SU-DHL-6 (cell line): ENCODE data around the gene EIF4E1B.

ENCODE experiments used
- H2AFZ ChIP-seq: fragments of 200-600 bp; sonication (generic); 2 replicates; pipeline ENCODE4 v1.6.1; 2014; ENCODE audit warnings: low read depth, mild to moderate bottlenecking, moderate library complexity, mixed read lengths, antibody characterized with exemption, low read length; ENCODE audit not compliant: severe bottlenecking
- H3F3A ChIP-seq: fragments of 200-600 bp; shearing (Covaris generic); 2 replicates; pipeline ENCODE4 v1.6.0; 2016; ENCODE audit warnings: antibody characterized with exemption, mild to moderate bottlenecking; ENCODE audit not compliant: insufficient read depth
- H3K27ac ChIP-seq: fragments of 200-600 bp; sonication (generic); 2 replicates; pipeline ENCODE4 v1.5.1; 2016; ENCODE audit warnings: low read depth, mild to moderate bottlenecking, low read length, moderate library complexity, mixed read lengths
- H3K27me3 ChIP-seq: fragments of 200-600 bp; sonication (generic), shearing (Covaris generic); 2 replicates; pipeline ENCODE4 v1.6.0; 2014; ENCODE audit warnings: mild to moderate bottlenecking, low read length
- H3K36me3 ChIP-seq: fragments of 200-600 bp; sonication (generic); 2 replicates; pipeline ENCODE4 v1.6.1; 2014; ENCODE audit warnings: mild to moderate bottlenecking, low read length, mixed read lengths
- H3K4me2 ChIP-seq: fragments of 300-600, 200-600 bp; shearing (Covaris generic), sonication (generic); 2 replicates; pipeline ENCODE4 v1.6.0; 2014; ENCODE audit warnings: low read length, low read depth, mild to moderate bottlenecking; ENCODE audit not compliant: poor library complexity, severe bottlenecking
- H3K4me3 ChIP-seq: fragments of 200-600 bp; sonication (generic); 2 replicates; pipeline ENCODE4 v1.5.1; 2014; ENCODE audit warnings: antibody characterized with exemption, low read length, mild to moderate bottlenecking, mixed read lengths; ENCODE audit not compliant: insufficient read depth, poor library complexity, severe bottlenecking
- H3K79me2 ChIP-seq: fragments of 200-600 bp; sonication (generic); 2 replicates; pipeline ENCODE4 v1.6.1; 2014; ENCODE audit warnings: mild to moderate bottlenecking, low read length, moderate library complexity; ENCODE audit not compliant: insufficient read depth
- H3K9ac ChIP-seq: fragments of 200-600 bp; sonication (generic); 2 replicates; pipeline ENCODE4 v1.7.0; 2014; ENCODE audit warnings: mild to moderate bottlenecking, low read length
- H3K9me2 ChIP-seq: fragments of 200-600 bp; sonication (generic); replicated peaks from 2 replicates; pipeline ENCODE4 v1.6.1; 2014; ENCODE audit warnings: low read length; ENCODE audit not compliant: insufficient read depth
- H3K9me3 ChIP-seq: fragments of 200-600 bp; sonication (generic); 2 replicates; pipeline ENCODE4 v1.6.1; 2014; ENCODE audit warnings: low read length, mixed read lengths; ENCODE audit not compliant: insufficient read depth
- H4K20me1 ChIP-seq: fragments of 200-600 bp; sonication (generic); 2 replicates; pipeline ENCODE4 v1.6.1; 2014; ENCODE audit warnings: low read depth, mild to moderate bottlenecking, antibody characterized with exemption, low read length, moderate library complexity, mixed read lengths
- EZH2phosphoT487 ChIP-seq: fragments of 200-600 bp; sonication (generic), shearing (Covaris generic); conservative IDR thresholded peaks from 2 replicates; pipeline ENCODE4 v1.6.1; 2018; ENCODE audit warnings: mild to moderate bottlenecking, antibody characterized with exemption, low read length, moderate library complexity, mixed read lengths
- TF ChIP-seq, protein P1 (sequence below): fragments of 200-600 bp; sonication (generic); IDR thresholded peaks from one replicate; pipeline ENCODE4 v1.5.1; 2017; ENCODE audit warnings: antibody characterized with exemption, mild to moderate bottlenecking, low read length, moderate library complexity; ENCODE audit not compliant: insufficient read depth, poor library complexity, severe bottlenecking

The EIF4E1B gene

DNA sequence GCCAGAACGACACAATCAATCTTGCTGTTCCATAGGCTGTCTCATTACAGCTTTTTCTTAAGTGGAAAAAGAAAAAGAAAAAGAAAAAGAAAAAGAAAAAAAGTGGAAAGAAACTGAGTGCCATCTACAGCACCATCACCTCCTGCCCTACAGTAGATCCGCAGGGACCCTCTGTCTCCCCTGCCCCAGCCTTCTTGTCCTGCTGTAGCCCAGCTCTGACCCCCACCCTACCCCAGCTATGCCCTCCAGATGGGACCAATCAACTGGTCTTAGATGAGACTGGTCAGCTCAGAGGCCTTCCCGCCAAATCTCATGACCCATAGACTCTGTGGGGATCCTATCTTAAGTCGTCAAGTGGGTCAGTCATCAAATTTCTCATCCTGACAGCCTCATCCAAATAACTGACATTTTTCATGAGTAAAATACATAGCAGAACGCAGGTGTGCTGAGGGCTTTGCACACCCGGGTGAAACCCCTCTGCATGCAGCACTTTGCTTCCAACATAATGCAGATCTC lies 51.6 kb downstream of the EIF4E1B start:
- TF ChIP-seq, protein P1, sequence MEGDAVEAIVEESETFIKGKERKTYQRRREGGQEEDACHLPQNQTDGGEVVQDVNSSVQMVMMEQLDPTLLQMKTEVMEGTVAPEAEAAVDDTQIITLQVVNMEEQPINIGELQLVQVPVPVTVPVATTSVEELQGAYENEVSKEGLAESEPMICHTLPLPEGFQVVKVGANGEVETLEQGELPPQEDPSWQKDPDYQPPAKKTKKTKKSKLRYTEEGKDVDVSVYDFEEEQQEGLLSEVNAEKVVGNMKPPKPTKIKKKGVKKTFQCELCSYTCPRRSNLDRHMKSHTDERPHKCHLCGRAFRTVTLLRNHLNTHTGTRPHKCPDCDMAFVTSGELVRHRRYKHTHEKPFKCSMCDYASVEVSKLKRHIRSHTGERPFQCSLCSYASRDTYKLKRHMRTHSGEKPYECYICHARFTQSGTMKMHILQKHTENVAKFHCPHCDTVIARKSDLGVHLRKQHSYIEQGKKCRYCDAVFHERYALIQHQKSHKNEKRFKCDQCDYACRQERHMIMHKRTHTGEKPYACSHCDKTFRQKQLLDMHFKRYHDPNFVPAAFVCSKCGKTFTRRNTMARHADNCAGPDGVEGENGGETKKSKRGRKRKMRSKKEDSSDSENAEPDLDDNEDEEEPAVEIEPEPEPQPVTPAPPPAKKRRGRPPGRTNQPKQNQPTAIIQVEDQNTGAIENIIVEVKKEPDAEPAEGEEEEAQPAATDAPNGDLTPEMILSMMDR = no peak
- TF ChIP-seq EZH2phosphoT487 = no peak
- no peaks in the 10 kb centered on the region for H3K9me2 ChIP-seq
- no peaks in the 10 kb centered on the region for H3F3A ChIP-seq
- H3K27me3 ChIP-seq = no peaks in the 10 kb centered on the region
- H3K79me2 ChIP-seq = no peaks in the 10 kb centered on the region
- no peak overlapping the region for H2AFZ ChIP-seq
- no peak overlapping the region for H3K27ac ChIP-seq
- H3K9ac ChIP-seq = no peak overlapping the region
- H4K20me1 ChIP-seq = no peaks in the 10 kb centered on the region
- H3K4me3 ChIP-seq = no peak overlapping the region
- H3K9me3 ChIP-seq = peaks cover 2% of the 10 kb centered on the region; the same call in 1 of the 2 replicates
- H3K36me3 ChIP-seq = no peaks in the 10 kb centered on the region
- H3K4me2 ChIP-seq = no peak overlapping the region

DNA sequence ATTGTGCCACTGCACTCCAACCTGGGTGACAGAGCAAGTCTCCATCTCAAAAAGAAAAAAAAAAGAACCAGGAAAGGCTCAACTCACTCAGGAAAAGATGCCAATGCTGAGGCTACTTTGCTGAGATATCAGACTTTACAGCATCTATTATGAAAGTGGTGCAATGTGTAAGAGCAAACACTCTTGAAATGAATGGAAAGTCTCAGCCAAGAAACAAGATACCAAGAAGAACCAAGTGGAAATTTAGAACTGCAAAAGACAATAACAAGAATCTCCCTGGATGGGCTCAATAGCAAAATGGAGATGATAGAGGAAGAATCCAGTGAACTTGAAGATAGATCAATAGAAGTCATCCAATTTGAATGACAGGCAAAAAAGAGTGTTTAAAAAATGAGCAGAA lies 54.5 kb downstream of the EIF4E1B start:
- Histone ChIP-seq H3K4me2 (no peak overlapping the region), H3K4me3 (no peak overlapping the region), H3K9me2 (no peaks in the 10 kb centered on the region), H3K27ac (no peak overlapping the region), H3F3A (no peaks in the 10 kb centered on the region), H3K9ac (no peak overlapping the region), H4K20me1 (no peaks in the 10 kb centered on the region), H3K9me3 (peaks cover 10% of the 10 kb centered on the region; the same call in 1 of the 2 replicates), H3K27me3 (no peaks in the 10 kb centered on the region), H3K79me2 (no peaks in the 10 kb centered on the region), H2AFZ (no peak overlapping the region), H3K36me3 (no peaks in the 10 kb centered on the region)
- TF ChIP-seq EZH2phosphoT487 = no peak
- TF ChIP-seq, protein P1 = no peak

DNA sequence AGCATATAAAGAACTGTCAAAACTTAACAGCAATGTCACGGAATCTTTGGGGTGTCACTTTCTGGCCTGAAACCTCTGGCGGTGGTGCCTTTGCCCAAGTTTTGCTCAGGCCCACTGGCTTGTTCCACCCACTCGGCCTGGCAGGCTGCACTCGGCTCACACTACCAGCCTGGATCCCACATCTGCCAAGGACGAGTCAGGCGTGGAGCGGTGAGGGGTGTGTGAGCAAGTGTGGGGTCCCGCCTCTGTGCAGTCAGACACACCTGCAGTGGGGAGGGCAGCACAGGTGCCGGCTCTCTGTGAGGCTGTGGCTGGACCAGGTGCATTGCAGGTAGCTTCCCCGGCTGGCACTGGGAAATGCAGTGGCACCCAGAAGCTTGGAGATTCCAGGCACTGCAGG lies 56.8 kb downstream of the EIF4E1B start:
- H3K27ac ChIP-seq = no peak overlapping the region
- TF ChIP-seq, protein P1 = no peak
- TF ChIP-seq EZH2phosphoT487 = no peak
- no peak overlapping the region for H2AFZ ChIP-seq
- H3K4me3 ChIP-seq = no peak overlapping the region
- H3K9me3 ChIP-seq = peaks cover 10% of the 10 kb centered on the region; the same call in 1 of the 2 replicates
- H3K27me3 ChIP-seq = no peaks in the 10 kb centered on the region
- no peaks in the 10 kb centered on the region for H3K9me2 ChIP-seq
- H3K79me2 ChIP-seq = no peaks in the 10 kb centered on the region
- H3K9ac ChIP-seq = no peak overlapping the region
- no peaks in the 10 kb centered on the region for H3F3A ChIP-seq
- H3K4me2 ChIP-seq = no peak overlapping the region
- no peaks in the 10 kb centered on the region for H4K20me1 ChIP-seq
- H3K36me3 ChIP-seq = no peaks in the 10 kb centered on the region
